HEK293T (cell line): ENCODE data around the gene CERK.

ENCODE experiments used
- CTCF ChIA-PET: fragments of 350-600 bp; formaldehyde crosslinking; extraction: SDS; loops from one replicate; lab custom pipeline; 2021; ENCODE audit warnings: antibody characterized with exemption, inconsistent platforms; lab: Yijun Ruan, JAX
- POLR2A ChIA-PET: fragments of 350-600 bp; formaldehyde crosslinking; extraction: SDS; loops from one replicate; lab custom pipeline; 2020; ENCODE audit warnings: antibody characterized with exemption, inconsistent platforms; lab: Yijun Ruan, JAX
- DNase-seq: peaks from one replicate; pipeline ENCODE4 v3.0.0; 2012; ENCODE audit warnings: mixed read lengths; ENCODE audit errors: extremely low spot score
- ARNT ChIP-seq: fragments of 450-650 bp; IDR thresholded peaks from 2 replicates; pipeline ENCODE4 v1.6.1; 2017; ENCODE audit warnings: mild to moderate bottlenecking
- BHLHE40 ChIP-seq: fragments of 450-650 bp; IDR thresholded peaks from 2 replicates; pipeline ENCODE4 v1.6.1; 2016; ENCODE audit warnings: mild to moderate bottlenecking, moderate library complexity, borderline replicate concordance
- CTBP1 ChIP-seq: fragments of 450-650 bp; IDR thresholded peaks from 2 replicates; pipeline ENCODE4 v1.6.1; 2016; ENCODE audit warnings: borderline replicate concordance
- ELF4 ChIP-seq: fragments of 450-650 bp; IDR thresholded peaks from 2 replicates; pipeline ENCODE4 v1.6.1; 2017; ENCODE audit warnings: antibody characterized with exemption
- FOXA1 ChIP-seq: fragments of 450-650 bp; IDR thresholded peaks from 2 replicates; pipeline ENCODE4 v1.6.1; 2016; ENCODE audit warnings: mild to moderate bottlenecking
- FOXK2 ChIP-seq: fragments of 450-650 bp; IDR thresholded peaks from 2 replicates; pipeline ENCODE4 v1.6.1; 2016; ENCODE audit warnings: mild to moderate bottlenecking
- FOXM1 ChIP-seq: fragments of 450-650 bp; IDR thresholded peaks from 2 replicates; pipeline ENCODE4 v1.6.1; 2017; ENCODE audit warnings: mild to moderate bottlenecking, borderline replicate concordance
- HDGF ChIP-seq: fragments of 450-650 bp; IDR thresholded peaks from 2 replicates; pipeline ENCODE4 v1.6.1; 2017; ENCODE audit warnings: antibody characterized with exemption, borderline replicate concordance
- L3MBTL2 ChIP-seq: fragments of 450-650 bp; conservative IDR thresholded peaks from 2 replicates; pipeline ENCODE4 v1.6.1; 2016; ENCODE audit warnings: mild to moderate bottlenecking
- LEF1 ChIP-seq: fragments of 450-650 bp; IDR thresholded peaks from 2 replicates; pipeline ENCODE4 v1.6.1; 2017; ENCODE audit warnings: mild to moderate bottlenecking, borderline replicate concordance
- NFRKB ChIP-seq: fragments of 450-650 bp; IDR thresholded peaks from 2 replicates; pipeline ENCODE4 v1.6.1; 2016; ENCODE audit warnings: mild to moderate bottlenecking, moderate library complexity
- SP1 ChIP-seq: fragments of 450-650 bp; IDR thresholded peaks from 2 replicates; pipeline ENCODE4 v1.6.1; 2017
- SUZ12 ChIP-seq: fragments of 450-650 bp; IDR thresholded peaks from 2 replicates; pipeline ENCODE4 v1.6.1; 2016; ENCODE audit warnings: mild to moderate bottlenecking
- TARDBP ChIP-seq: fragments of 450-650 bp; IDR thresholded peaks from 2 replicates; pipeline ENCODE4 v1.6.1; 2016
- ZNF384 ChIP-seq: fragments of 450-650 bp; IDR thresholded peaks from 2 replicates; pipeline ENCODE4 v1.6.1; 2016
- TF ChIP-seq, protein P1 (sequence below): fragments of 450-650 bp; IDR thresholded peaks from 2 replicates; pipeline ENCODE4 v1.6.1; 2016

Gene CERK

GRCh38 chr22:46684706-46685105, 53.3 kb downstream of the CERK start:
- TF ChIP-seq LEF1 (no peak), SP1 (no peak)
- ChIA-PET CTCF (no interaction called here), POLR2A (no interaction called here)
- no peak for DNase-seq

DNA sequence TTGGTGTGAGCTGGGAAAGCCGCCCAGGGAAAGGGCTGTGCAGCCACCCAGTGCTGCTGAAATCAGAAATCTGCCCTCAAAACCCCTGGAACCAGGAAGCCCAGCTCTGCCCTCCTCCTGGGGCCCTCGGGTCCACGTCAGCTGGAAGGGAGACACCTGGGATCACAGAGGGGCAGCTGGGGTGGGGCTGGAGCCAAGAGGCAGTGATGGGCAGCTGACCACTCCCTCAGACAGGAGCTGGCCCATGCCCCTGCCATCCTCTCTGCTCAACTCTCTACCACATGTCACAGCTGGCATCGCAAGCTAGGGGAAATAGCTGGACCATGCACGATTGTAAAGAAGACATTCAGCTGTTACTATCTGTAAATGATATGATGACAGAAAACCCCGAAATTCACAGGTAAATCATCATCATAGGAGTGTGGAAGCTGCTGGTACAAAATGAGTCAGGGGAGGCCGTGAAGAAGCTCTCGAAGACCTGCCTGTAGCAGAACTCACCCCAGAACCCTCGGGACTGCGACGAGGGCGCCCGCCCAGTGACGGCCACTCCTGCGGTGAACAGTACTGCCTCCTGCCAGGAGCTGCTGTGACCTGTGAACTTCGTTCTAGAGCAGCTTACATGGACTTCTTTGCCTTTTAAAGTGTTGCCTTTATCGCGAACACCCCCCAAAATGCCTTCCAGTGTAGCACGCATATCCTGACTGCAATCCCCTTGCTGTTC, 55.9 kb downstream of the CERK start:
- no peak for DNase-seq
- CTCF ChIA-PET, result interaction anchor here (1.5 kb wide), 1 partner anchor 11 kb away, joined by 6 read pairs; no protein-coding TSS in a partner anchor
- TF ChIP-seq TARDBP, result no peak
- TF ChIP-seq, protein P1, sequence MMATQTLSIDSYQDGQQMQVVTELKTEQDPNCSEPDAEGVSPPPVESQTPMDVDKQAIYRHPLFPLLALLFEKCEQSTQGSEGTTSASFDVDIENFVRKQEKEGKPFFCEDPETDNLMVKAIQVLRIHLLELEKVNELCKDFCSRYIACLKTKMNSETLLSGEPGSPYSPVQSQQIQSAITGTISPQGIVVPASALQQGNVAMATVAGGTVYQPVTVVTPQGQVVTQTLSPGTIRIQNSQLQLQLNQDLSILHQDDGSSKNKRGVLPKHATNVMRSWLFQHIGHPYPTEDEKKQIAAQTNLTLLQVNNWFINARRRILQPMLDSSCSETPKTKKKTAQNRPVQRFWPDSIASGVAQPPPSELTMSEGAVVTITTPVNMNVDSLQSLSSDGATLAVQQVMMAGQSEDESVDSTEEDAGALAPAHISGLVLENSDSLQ, result no peak
- TF ChIP-seq FOXM1, result no peak
- no peak for TF ChIP-seq HDGF
- no peak for TF ChIP-seq FOXA1
- TF ChIP-seq ELF4, result no peak
- no peak for TF ChIP-seq BHLHE40
- no peak for TF ChIP-seq ZNF384
- TF ChIP-seq L3MBTL2, result no peak
- no peak for TF ChIP-seq ARNT
- TF ChIP-seq LEF1, result no peak
- no peak for TF ChIP-seq NFRKB
- no peak for TF ChIP-seq CTBP1
- no peak for TF ChIP-seq FOXK2
- no peak for TF ChIP-seq SP1
- no peak for TF ChIP-seq SUZ12
- POLR2A ChIA-PET, result no interaction called here

DNA sequence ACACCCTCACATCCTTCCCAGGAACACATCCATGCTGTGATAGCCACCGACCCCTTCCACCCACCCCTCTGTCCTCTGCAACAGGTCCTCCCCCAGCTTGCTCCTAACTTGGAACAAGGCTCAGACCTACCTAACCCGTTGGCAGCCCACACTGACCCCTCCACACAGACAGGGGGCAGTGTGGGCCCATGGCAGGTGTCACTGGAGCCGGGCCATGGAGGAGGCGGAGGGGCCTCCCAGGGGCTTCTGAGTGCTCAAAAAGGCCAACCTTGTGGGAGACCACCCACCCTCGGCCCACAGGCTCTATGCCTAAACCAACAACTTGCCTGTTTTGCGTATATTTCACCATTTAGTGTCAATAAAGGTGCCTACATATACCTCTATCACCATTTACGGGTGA, 57.0 kb downstream of the CERK start:
- ChIA-PET CTCF (interaction anchor here (0.9 to 1.5 kb wide), 2 partner anchors 9 to 42 kb away, joined by 3 to 6 read pairs; no protein-coding TSS in a partner anchor), POLR2A (no interaction called here)
- TF ChIP-seq SP1 (no peak), FOXK2 (no peak), ARNT (no peak), FOXA1 (no peak), LEF1 (no peak), HDGF (no peak), TARDBP (no peak), ELF4 (no peak), BHLHE40 (no peak), CTBP1 (no peak), SUZ12 (no peak), FOXM1 (no peak), L3MBTL2 (no peak), ZNF384 (no peak), NFRKB (no peak)
- TF ChIP-seq, protein P1, result no peak
- DNase-seq, result peak; percentile 60

- DNase-seq, result no peak
- CTCF ChIA-PET, result no interaction called here
- TF ChIP-seq TARDBP (no peak), ARNT (no peak), ZNF384 (no peak), FOXA1 (no peak), BHLHE40 (no peak), HDGF (no peak), CTBP1 (no peak), SUZ12 (no peak), L3MBTL2 (no peak), NFRKB (no peak), FOXM1 (no peak), SP1 (no peak), ELF4 (no peak), FOXK2 (no peak), LEF1 (no peak)
- TF ChIP-seq, protein P1, result no peak
Measured at GRCh38 chr22:46679706-46680269, 58.3 kb downstream of the CERK start.

DNA sequence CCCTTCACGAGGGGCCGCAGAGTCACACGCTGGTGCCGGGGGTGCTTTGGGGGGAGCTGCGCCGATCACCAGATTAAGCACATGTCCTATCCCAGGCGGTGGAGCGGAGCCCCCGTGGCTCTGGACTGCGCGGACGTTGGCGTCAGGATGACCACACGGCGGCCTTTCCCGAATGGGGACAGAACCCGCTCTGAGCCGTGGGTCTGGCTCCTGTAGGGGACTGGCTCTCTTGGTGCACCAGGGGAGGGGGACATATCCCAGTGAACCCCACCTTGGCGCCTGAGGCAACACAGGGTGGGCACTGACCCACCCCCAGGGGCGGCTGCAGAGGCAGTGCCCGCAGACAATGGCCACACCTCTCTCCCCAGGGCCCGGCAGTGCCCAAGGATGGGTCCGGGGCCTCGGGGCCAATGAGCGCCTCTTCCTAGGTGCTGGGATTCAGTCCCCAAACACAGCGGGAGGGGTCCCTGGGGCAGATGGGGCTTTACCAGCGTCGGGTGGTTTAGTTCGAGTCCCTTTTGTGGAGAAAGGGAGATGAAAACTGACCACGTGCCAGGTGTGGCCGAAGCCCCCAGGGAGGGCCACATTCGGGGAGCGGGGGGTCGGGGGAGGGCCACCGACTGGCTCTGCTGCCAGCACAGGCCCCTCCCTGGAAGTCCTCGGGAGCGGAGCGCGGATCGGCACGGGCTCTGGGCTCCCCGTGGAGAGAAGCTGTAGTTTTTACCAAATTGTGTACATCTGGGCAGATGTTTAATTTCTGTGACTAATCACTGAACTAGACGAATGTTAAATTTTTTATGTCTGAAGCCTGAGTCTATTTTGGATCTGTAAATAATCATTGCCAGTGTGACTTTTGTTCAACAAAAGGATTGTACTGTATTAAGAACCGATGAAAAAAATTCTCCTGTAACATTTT, 59.0 kb downstream of the CERK start:
- POLR2A ChIA-PET, result no interaction called here
- CTCF ChIA-PET, result no interaction called here
- TF ChIP-seq FOXA1 (no peak), ZNF384 (no peak)
- TF ChIP-seq, protein P1, result no peak
- DNase-seq, result no peak

More at GRCh38 chr22:46679706-46680269, 58.3 kb downstream of the CERK start:
- POLR2A ChIA-PET, result no interaction called here
